ENCODE results near the gene SEPHS2.
A peak's percentile ranks its signal among the peaks of the same experiment; 100 is the strongest.
"Not testable (repeated sequence)": the region's sequence is repeated elsewhere in the genome, so short reads cannot be mapped to it uniquely, and the experiment has no call there.

The SEPHS2 gene

GRCh38 chr16:30459456-30459855 lies 13.8 kb upstream of the SEPHS2 start:
- Mint-ChIP-seq H3K36me3 (ENCODE audit: low read depth) (no peaks in the 10 kb centered on the region), H3K27me3 (ENCODE audit: low read depth) (no peaks in the 10 kb centered on the region), H3K27ac (peak overlapping the region in 1 of 3 experiments; percentile 45), H3K4me1 (no peaks in the 10 kb centered on the region), H3K9me3 (no peaks in the 10 kb centered on the region), H3K4me3 (no peak overlapping the region)
- no peak for TF ChIP-seq CTCF (IDR thresholded peaks at IDR 0.05; ENCODE audit: unreplicated experiment in 3 of 3)

GRCh38 chr16:30458561-30459394 lies 13.1 kb upstream of the SEPHS2 start:
- Mint-ChIP-seq H3K36me3 (ENCODE audit: low read depth) (no peaks in the 10 kb centered on the region), H3K4me1 (no peaks in the 10 kb centered on the region), H3K9me3 (no peaks in the 10 kb centered on the region), H3K4me3 (no peak overlapping the region), H3K27me3 (ENCODE audit: low read depth) (no peaks in the 10 kb centered on the region), H3K27ac (no peak overlapping the region)
- TF ChIP-seq CTCF (IDR thresholded peaks at IDR 0.05; ENCODE audit: unreplicated experiment in 3 of 3), result no peak

GRCh38 chr16:30457743-30458560 lies 12.3 kb upstream of the SEPHS2 start:
- no peaks in the 10 kb centered on the region for H3K36me3 Mint-ChIP-seq (ENCODE audit: low read depth)

GRCh38 chr16:30457256-30457655 lies 11.6 kb upstream of the SEPHS2 start:
- Mint-ChIP-seq H3K27me3 (ENCODE audit: low read depth) (no peaks in the 10 kb centered on the region), H3K27ac (no peak overlapping the region), H3K9me3 (no peaks in the 10 kb centered on the region), H3K36me3 (ENCODE audit: low read depth) (no peaks in the 10 kb centered on the region), H3K4me1 (no peaks in the 10 kb centered on the region), H3K4me3 (no peak overlapping the region)
- no peak for TF ChIP-seq CTCF (IDR thresholded peaks at IDR 0.05; ENCODE audit: unreplicated experiment in 3 of 3)

More at GRCh38 chr16:30457743-30458560, 12.3 kb upstream of the SEPHS2 start:
- H3K27me3 Mint-ChIP-seq (ENCODE audit: low read depth), result no peaks in the 10 kb centered on the region
- no peaks in the 10 kb centered on the region for H3K4me1 Mint-ChIP-seq
- no peak for TF ChIP-seq CTCF (IDR thresholded peaks at IDR 0.05; ENCODE audit: unreplicated experiment in 3 of 3)
- no peak overlapping the region for H3K27ac Mint-ChIP-seq
- no peak overlapping the region for H3K4me3 Mint-ChIP-seq
- H3K9me3 Mint-ChIP-seq, result no peaks in the 10 kb centered on the region

GRCh38 chr16:30456302-30456701 lies 10.6 kb upstream of the SEPHS2 start:
- Mint-ChIP-seq H3K27me3 (ENCODE audit: low read depth) (no peaks in the 10 kb centered on the region), H3K27ac (no peak overlapping the region), H3K9me3 (no peaks in the 10 kb centered on the region), H3K4me3 (no peak overlapping the region), H3K36me3 (ENCODE audit: low read depth) (no peaks in the 10 kb centered on the region), H3K4me1 (no peaks in the 10 kb centered on the region)
- no peak for TF ChIP-seq CTCF (IDR thresholded peaks at IDR 0.05; ENCODE audit: unreplicated experiment in 3 of 3)

- not testable (repeated sequence) for H3K4me1 Mint-ChIP-seq; H3K27me3 Mint-ChIP-seq (ENCODE audit: low read depth); H3K36me3 Mint-ChIP-seq (ENCODE audit: low read depth); H3K4me3 Mint-ChIP-seq; H3K9me3 Mint-ChIP-seq
- peak overlapping the region in 2 of 3 experiments; percentile 67 to 71 for H3K27ac Mint-ChIP-seq
Measured at GRCh38 chr16:30452709-30453580, 7.3 kb upstream of the SEPHS2 start.
